ENCODE data around the gene MEAF6.

The MEAF6 gene

GRCh38 chr1:37485902-37486679 lies 28.5 kb downstream of the MEAF6 start:
- no peak for DNase-seq (ENCODE audit: low read depth, low spot score)

- DNase-seq (ENCODE audit: low read depth, low spot score): no peak
Measured at GRCh38 chr1:37484325-37485051, 30.1 kb downstream of the MEAF6 start.

- DNase-seq (ENCODE audit: low read depth, low spot score): no peak
Measured at GRCh38 chr1:37483785-37484184, 30.8 kb downstream of the MEAF6 start.

GRCh38 chr1:37482796-37483744 lies 31.5 kb downstream of the MEAF6 start:
- no peak for DNase-seq (ENCODE audit: low read depth, low spot score)

- no peak for DNase-seq (ENCODE audit: low read depth, low spot score)
Measured at GRCh38 chr1:37482004-37482785, 32.4 kb downstream of the MEAF6 start.

- no peak for DNase-seq (ENCODE audit: low read depth, low spot score)
Measured at GRCh38 chr1:37481289-37482003, 33.1 kb downstream of the MEAF6 start.

GRCh38 chr1:37480581-37481288 lies 33.8 kb downstream of the MEAF6 start:
- no peak for DNase-seq (ENCODE audit: low read depth, low spot score)

GRCh38 chr1:37480125-37480466 lies 34.5 kb downstream of the MEAF6 start:
- DNase-seq (ENCODE audit: low read depth, low spot score): no peak

GRCh38 chr1:37479255-37480124 lies 35.1 kb downstream of the MEAF6 start:
- DNase-seq (ENCODE audit: low read depth, low spot score): no peak

- no peak for DNase-seq (ENCODE audit: low read depth, low spot score)
Measured at GRCh38 chr1:37478890-37479254, 35.7 kb downstream of the MEAF6 start.

GRCh38 chr1:37478451-37478881 lies 36.1 kb downstream of the MEAF6 start:
- DNase-seq (ENCODE audit: low read depth, low spot score): no peak

GRCh38 chr1:37477946-37478345 lies 36.6 kb downstream of the MEAF6 start:
- no peak for DNase-seq (ENCODE audit: low read depth, low spot score)

- no peak for DNase-seq (ENCODE audit: low read depth, low spot score)
Measured at GRCh38 chr1:37477198-37477931, 37.2 kb downstream of the MEAF6 start.

GRCh38 chr1:37476460-37477197 lies 37.9 kb downstream of the MEAF6 start:
- no peak for DNase-seq (ENCODE audit: low read depth, low spot score)

- no peak for DNase-seq (ENCODE audit: low read depth, low spot score)
Measured at GRCh38 chr1:37476087-37476452, 38.5 kb downstream of the MEAF6 start.

- DNase-seq (ENCODE audit: low read depth, low spot score): no peak
Measured at GRCh38 chr1:37475380-37476086, 39.0 kb downstream of the MEAF6 start.
